ENCODE data around the gene JAKMIP3.

The JAKMIP3 gene

GRCh38 chr10:132064771-132065437 lies 842 bp upstream of the JAKMIP3 start:
- H4K20me1 ChIP-seq (ENCODE audit: insufficient read depth, low read length), result no peaks in the 10 kb centered on the region
- H2AFZ ChIP-seq (ENCODE audit: low read depth, low read length), result no peak overlapping the region
- H3K27me3 ChIP-seq (ENCODE audit: low read depth, low read length), result no peaks in the 10 kb centered on the region
- no peak overlapping the region for H3K9ac ChIP-seq (ENCODE audit: low read length)
- no peaks in the 10 kb centered on the region for H3K9me3 ChIP-seq (ENCODE audit: insufficient read depth, low read length)
- no peak overlapping the region for H3K4me3 ChIP-seq (ENCODE audit: low read length)
- H3K36me3 ChIP-seq (replicated peaks; ENCODE audit: low read depth, low read length), result no peaks in the 10 kb centered on the region
- no peaks in the 10 kb centered on the region for H3K4me1 ChIP-seq (ENCODE audit: low read length)
- H3K27ac ChIP-seq (ENCODE audit: low read length), result no peak overlapping the region
- no peak overlapping the region for H3K4me2 ChIP-seq (ENCODE audit: low read length)
- H3K79me2 ChIP-seq (ENCODE audit: low read length), result no peaks in the 10 kb centered on the region
- TF ChIP-seq, protein P1, sequence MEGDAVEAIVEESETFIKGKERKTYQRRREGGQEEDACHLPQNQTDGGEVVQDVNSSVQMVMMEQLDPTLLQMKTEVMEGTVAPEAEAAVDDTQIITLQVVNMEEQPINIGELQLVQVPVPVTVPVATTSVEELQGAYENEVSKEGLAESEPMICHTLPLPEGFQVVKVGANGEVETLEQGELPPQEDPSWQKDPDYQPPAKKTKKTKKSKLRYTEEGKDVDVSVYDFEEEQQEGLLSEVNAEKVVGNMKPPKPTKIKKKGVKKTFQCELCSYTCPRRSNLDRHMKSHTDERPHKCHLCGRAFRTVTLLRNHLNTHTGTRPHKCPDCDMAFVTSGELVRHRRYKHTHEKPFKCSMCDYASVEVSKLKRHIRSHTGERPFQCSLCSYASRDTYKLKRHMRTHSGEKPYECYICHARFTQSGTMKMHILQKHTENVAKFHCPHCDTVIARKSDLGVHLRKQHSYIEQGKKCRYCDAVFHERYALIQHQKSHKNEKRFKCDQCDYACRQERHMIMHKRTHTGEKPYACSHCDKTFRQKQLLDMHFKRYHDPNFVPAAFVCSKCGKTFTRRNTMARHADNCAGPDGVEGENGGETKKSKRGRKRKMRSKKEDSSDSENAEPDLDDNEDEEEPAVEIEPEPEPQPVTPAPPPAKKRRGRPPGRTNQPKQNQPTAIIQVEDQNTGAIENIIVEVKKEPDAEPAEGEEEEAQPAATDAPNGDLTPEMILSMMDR (IDR thresholded peaks at IDR 0.05; ENCODE audit: low read depth, low read length), result no peak
- no peak for TF ChIP-seq EZH2phosphoT487 (IDR thresholded peaks at IDR 0.05; ENCODE audit: low read depth)

DNA sequence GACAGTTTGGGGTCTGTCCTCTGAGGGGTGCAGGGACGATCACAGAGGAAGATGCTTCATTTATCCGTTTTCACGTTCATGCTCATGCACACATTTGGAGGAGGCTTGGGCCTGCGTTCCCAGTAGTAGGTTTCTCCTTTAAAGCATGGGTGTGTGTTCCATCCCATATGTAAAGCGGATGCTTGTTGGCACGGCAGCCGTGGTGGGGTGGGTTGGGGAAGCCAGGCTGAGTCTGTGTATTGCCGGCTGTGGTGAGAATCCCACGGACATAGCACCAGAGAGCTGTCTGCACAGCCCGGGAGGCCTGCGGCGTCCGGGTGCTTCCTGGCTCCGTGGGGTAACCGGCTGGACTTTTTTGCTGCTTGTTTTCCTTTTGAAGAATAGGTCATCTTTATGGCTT lies 440 bp downstream of the JAKMIP3 start:
- H3K4me2 ChIP-seq (ENCODE audit: low read length), result no peak overlapping the region
- H3K27ac ChIP-seq (ENCODE audit: low read length), result no peak overlapping the region

GRCh38 chr10:132066812-132067211 lies 1.1 kb downstream of the JAKMIP3 start:
- Histone ChIP-seq H3K27ac (ENCODE audit: low read length) (no peak overlapping the region), H3K79me2 (ENCODE audit: low read length) (no peaks in the 10 kb centered on the region), H3K4me3 (ENCODE audit: low read length) (no peak overlapping the region), H3K36me3 (replicated peaks; ENCODE audit: low read depth, low read length) (no peaks in the 10 kb centered on the region), H3K27me3 (ENCODE audit: low read depth, low read length) (no peaks in the 10 kb centered on the region), H4K20me1 (ENCODE audit: insufficient read depth, low read length) (no peaks in the 10 kb centered on the region), H3K9ac (ENCODE audit: low read length) (no peak overlapping the region), H3K4me2 (ENCODE audit: low read length) (no peak overlapping the region), H2AFZ (ENCODE audit: low read depth, low read length) (no peak overlapping the region), H3K9me3 (ENCODE audit: insufficient read depth, low read length) (no peaks in the 10 kb centered on the region), H3K4me1 (ENCODE audit: low read length) (no peaks in the 10 kb centered on the region)
- TF ChIP-seq EZH2phosphoT487 (IDR thresholded peaks at IDR 0.05; ENCODE audit: low read depth), result no peak
- TF ChIP-seq, protein P1 (IDR thresholded peaks at IDR 0.05; ENCODE audit: low read depth, low read length), result no peak

More for the DNA sequence above, 440 bp downstream of the JAKMIP3 start:
- no peaks in the 10 kb centered on the region for H4K20me1 ChIP-seq (ENCODE audit: insufficient read depth, low read length)
- no peaks in the 10 kb centered on the region for H3K79me2 ChIP-seq (ENCODE audit: low read length)
- no peaks in the 10 kb centered on the region for H3K4me1 ChIP-seq (ENCODE audit: low read length)
- no peaks in the 10 kb centered on the region for H3K9me3 ChIP-seq (ENCODE audit: insufficient read depth, low read length)
- no peaks in the 10 kb centered on the region for H3K36me3 ChIP-seq (replicated peaks; ENCODE audit: low read depth, low read length)
- H2AFZ ChIP-seq (ENCODE audit: low read depth, low read length), result no peak overlapping the region
- H3K27me3 ChIP-seq (ENCODE audit: low read depth, low read length), result no peaks in the 10 kb centered on the region
- H3K9ac ChIP-seq (ENCODE audit: low read length), result no peak overlapping the region
- TF ChIP-seq, protein P1 (IDR thresholded peaks at IDR 0.05; ENCODE audit: low read depth, low read length), result no peak
- TF ChIP-seq EZH2phosphoT487 (IDR thresholded peaks at IDR 0.05; ENCODE audit: low read depth), result no peak
- no peak overlapping the region for H3K4me3 ChIP-seq (ENCODE audit: low read length)

- Histone ChIP-seq H3K4me3 (ENCODE audit: low read length) (no peak overlapping the region), H3K9me3 (ENCODE audit: insufficient read depth, low read length) (no peaks in the 10 kb centered on the region), H3K27ac (ENCODE audit: low read length) (no peak overlapping the region), H3K4me2 (ENCODE audit: low read length) (no peak overlapping the region), H3K36me3 (replicated peaks; ENCODE audit: low read depth, low read length) (no peaks in the 10 kb centered on the region), H2AFZ (ENCODE audit: low read depth, low read length) (no peak overlapping the region), H3K79me2 (ENCODE audit: low read length) (no peaks in the 10 kb centered on the region), H3K4me1 (ENCODE audit: low read length) (no peaks in the 10 kb centered on the region), H4K20me1 (ENCODE audit: insufficient read depth, low read length) (no peaks in the 10 kb centered on the region), H3K9ac (ENCODE audit: low read length) (no peak overlapping the region), H3K27me3 (ENCODE audit: low read depth, low read length) (no peaks in the 10 kb centered on the region)
- TF ChIP-seq, protein P1 (IDR thresholded peaks at IDR 0.05; ENCODE audit: low read depth, low read length), result no peak
- no peak for TF ChIP-seq EZH2phosphoT487 (IDR thresholded peaks at IDR 0.05; ENCODE audit: low read depth)
Observed at GRCh38 chr10:132068431-132069121, 2.8 kb downstream of the JAKMIP3 start.
